NB4 (cell line): Measurements from ENCODE around the gene CABLES2.

Experiments used
- MYC ChIP-seq: IDR thresholded peaks from 2 replicates; pipeline ENCODE4 v1.6.1; 2011; ENCODE audit warnings: low read depth, low read length
- POLR2A ChIP-seq: IDR thresholded peaks from 2 replicates; pipeline ENCODE4 v1.6.1; 2011; ENCODE audit warnings: mild to moderate bottlenecking; ENCODE audit not compliant: insufficient read length; ENCODE audit errors: extremely low read depth
- TF ChIP-seq, protein P1 (sequence below): IDR thresholded peaks from one replicate; pipeline ENCODE4 v1.5.1; 2012; ENCODE audit warnings: low read depth, low read length

GRCh38 chr20:62381202-62381797 lies 25.8 kb downstream of the CABLES2 start:
- TF ChIP-seq MYC (no peak), POLR2A (no peak)
- TF ChIP-seq, protein P1, sequence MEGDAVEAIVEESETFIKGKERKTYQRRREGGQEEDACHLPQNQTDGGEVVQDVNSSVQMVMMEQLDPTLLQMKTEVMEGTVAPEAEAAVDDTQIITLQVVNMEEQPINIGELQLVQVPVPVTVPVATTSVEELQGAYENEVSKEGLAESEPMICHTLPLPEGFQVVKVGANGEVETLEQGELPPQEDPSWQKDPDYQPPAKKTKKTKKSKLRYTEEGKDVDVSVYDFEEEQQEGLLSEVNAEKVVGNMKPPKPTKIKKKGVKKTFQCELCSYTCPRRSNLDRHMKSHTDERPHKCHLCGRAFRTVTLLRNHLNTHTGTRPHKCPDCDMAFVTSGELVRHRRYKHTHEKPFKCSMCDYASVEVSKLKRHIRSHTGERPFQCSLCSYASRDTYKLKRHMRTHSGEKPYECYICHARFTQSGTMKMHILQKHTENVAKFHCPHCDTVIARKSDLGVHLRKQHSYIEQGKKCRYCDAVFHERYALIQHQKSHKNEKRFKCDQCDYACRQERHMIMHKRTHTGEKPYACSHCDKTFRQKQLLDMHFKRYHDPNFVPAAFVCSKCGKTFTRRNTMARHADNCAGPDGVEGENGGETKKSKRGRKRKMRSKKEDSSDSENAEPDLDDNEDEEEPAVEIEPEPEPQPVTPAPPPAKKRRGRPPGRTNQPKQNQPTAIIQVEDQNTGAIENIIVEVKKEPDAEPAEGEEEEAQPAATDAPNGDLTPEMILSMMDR, result no peak
